ENCODE results near the gene EFCAB6. TPM values are rescaled to one million over a fixed set of nuclear protein-coding genes. Genes with fewer than 3 reads are reported as not detected.

Gene EFCAB6
- polyA plus RNA-seq, 3 donors = not detected

- WGBS (ENCODE audit: insufficient coverage) = no CpG with 5 or more reads among the region's 2 CpGs
- Mint-ChIP-seq H3K36me3 (no peaks in the 10 kb centered on the region), H3K4me3 (no peak overlapping the region), H3K4me1 (no peaks in the 10 kb centered on the region), H3K9me3 (peaks cover 0 to 3% (median 0%) of the 10 kb centered on the region in 7 donors), H3K27ac (no peak overlapping the region), H3K27me3 (ENCODE audit: low read depth in 3 of 3) (peaks cover 2 to 7% (median 6%) of the 10 kb centered on the region in 3 donors)
- TF ChIP-seq CTCF (IDR thresholded peaks at IDR 0.05) = no peak
- no peak for DNase-seq
- Histone ChIP-seq H3K4me2 (replicated peaks; ENCODE audit: extremely low read depth, low read length, poor library complexity, severe bottlenecking) (no peak overlapping the region), H3K27ac (ENCODE audit: low read depth in 1 of 2, low read length in 2 of 2) (no peak overlapping the region), H4K20me1 (ENCODE audit: insufficient read depth, low read length) (no peaks in the 10 kb centered on the region), H3K36me3 (replicated peaks in 1 of 2; ENCODE audit: control insufficient read depth in 1 of 2, insufficient read depth in 2 of 2, low read length in 2 of 2) (no peaks in the 10 kb centered on the region), H3K4me1 (ENCODE audit: control insufficient read depth in 1 of 2, insufficient read depth in 2 of 2, low read length in 2 of 2) (no peaks in the 10 kb centered on the region), H3K27me3 (ENCODE audit: control insufficient read depth in 2 of 2, insufficient read depth in 2 of 2, low read length in 2 of 2) (no peaks in the 10 kb centered on the region), H2AFZ (ENCODE audit: insufficient read depth, low read depth, low read length, poor library complexity, severe bottlenecking) (no peak overlapping the region), H3K9ac (ENCODE audit: insufficient read depth, low read length, poor library complexity, severe bottlenecking) (no peak overlapping the region), H3K4me3 (replicated peaks in 1 of 3; ENCODE audit: low read depth in 2 of 3, low read length in 3 of 3) (no peak overlapping the region), H3K9me3 (replicated peaks in 1 of 2; ENCODE audit: control insufficient read depth in 1 of 2, insufficient read depth in 1 of 2, low read length in 2 of 2) (no peaks in the 10 kb centered on the region), H3K79me2 (ENCODE audit: insufficient read depth, low read length) (no peaks in the 10 kb centered on the region)
- intact Hi-C loops (cut with micrococcal nuclease) = no loop called here
Observed at GRCh38 chr22:43783777-43784176, 28.3 kb downstream of the EFCAB6 start.

GRCh38 chr22:43782448-43782847 lies 29.7 kb downstream of the EFCAB6 start:
- no peaks in the 10 kb centered on the region for H3K36me3 Mint-ChIP-seq
- Histone ChIP-seq H3K4me3 (replicated peaks in 1 of 3; ENCODE audit: low read depth in 2 of 3, low read length in 3 of 3) (no peak overlapping the region), H3K27ac (ENCODE audit: low read depth in 1 of 2, low read length in 2 of 2) (no peak overlapping the region), H3K4me2 (replicated peaks; ENCODE audit: extremely low read depth, low read length, poor library complexity, severe bottlenecking) (no peak overlapping the region), H3K79me2 (ENCODE audit: insufficient read depth, low read length) (no peaks in the 10 kb centered on the region), H2AFZ (ENCODE audit: insufficient read depth, low read depth, low read length, poor library complexity, severe bottlenecking) (no peak overlapping the region), H3K36me3 (replicated peaks in 1 of 2; ENCODE audit: control insufficient read depth in 1 of 2, insufficient read depth in 2 of 2, low read length in 2 of 2) (no peaks in the 10 kb centered on the region), H3K4me1 (ENCODE audit: control insufficient read depth in 1 of 2, insufficient read depth in 2 of 2, low read length in 2 of 2) (no peaks in the 10 kb centered on the region), H4K20me1 (ENCODE audit: insufficient read depth, low read length) (no peaks in the 10 kb centered on the region), H3K27me3 (ENCODE audit: control insufficient read depth in 2 of 2, insufficient read depth in 2 of 2, low read length in 2 of 2) (no peaks in the 10 kb centered on the region), H3K9ac (ENCODE audit: insufficient read depth, low read length, poor library complexity, severe bottlenecking) (no peak overlapping the region), H3K9me3 (replicated peaks in 1 of 2; ENCODE audit: control insufficient read depth in 1 of 2, insufficient read depth in 1 of 2, low read length in 2 of 2) (no peaks in the 10 kb centered on the region)
- H3K9me3 Mint-ChIP-seq = peaks cover 0 to 3% (median 0%) of the 10 kb centered on the region in 7 donors
- intact Hi-C loops (cut with micrococcal nuclease) = no loop called here
- no peak overlapping the region for H3K4me3 Mint-ChIP-seq
- peaks cover 2 to 7% (median 7%) of the 10 kb centered on the region in 3 donors for H3K27me3 Mint-ChIP-seq (ENCODE audit: low read depth in 3 of 3)
- H3K27ac Mint-ChIP-seq = no peak overlapping the region
- WGBS (ENCODE audit: insufficient coverage) = no CpG with 5 or more reads among the region's 3 CpGs
- no peak for DNase-seq
- TF ChIP-seq CTCF (IDR thresholded peaks at IDR 0.05) = no peak
- no peaks in the 10 kb centered on the region for H3K4me1 Mint-ChIP-seq

Measured in CD14-positive monocyte (primary cell).